Large intestine (tissue), 3 donors: ENCODE results near the gene SGCA. TPM values are rescaled to one million over a fixed set of nuclear protein-coding genes. Genes with fewer than 3 reads are reported as not detected.

Source experiments
- DNase-seq, 2 donors: peaks; one replicate each; pipeline versions ENCODE4 v3.0.0 to v3.0.0-alpha.2; 2013
- H3K27ac ChIP-seq: one replicate; pipeline ENCODE4 v1.5.1; 2013; ENCODE audit warnings: low read length
- H3K27me3 ChIP-seq: 2 replicates; pipeline ENCODE4 v1.6.1; 2013; ENCODE audit warnings: low read length; ENCODE audit not compliant: control insufficient read depth, insufficient read depth
- H3K36me3 ChIP-seq: 2 replicates; pipeline ENCODE4 v1.6.1; 2013; ENCODE audit warnings: low read length; ENCODE audit not compliant: control insufficient read depth, insufficient read depth
- H3K4me1 ChIP-seq: one replicate; pipeline ENCODE4 v1.6.1; 2013; ENCODE audit warnings: low read length; ENCODE audit not compliant: control insufficient read depth, insufficient read depth
- H3K4me3 ChIP-seq: one replicate; pipeline ENCODE4 v1.5.1; 2013; ENCODE audit warnings: low read length
- H3K9me3 ChIP-seq: one replicate; pipeline ENCODE4 v1.6.1; 2013; ENCODE audit warnings: mild to moderate bottlenecking, low read depth, low read length, moderate library complexity; ENCODE audit not compliant: control insufficient read depth
- WGBS: methylation state at CpG from one replicate; pipeline ENCODE4 v1.1.5; 2013; ENCODE audit warnings: low lambda C conversion rate; ENCODE audit not compliant: insufficient coverage; 5-methylcytosine and 5-hydroxymethylcytosine counted together
- polyA plus RNA-seq: library from polyadenylated mRNA; unstranded; fragments of 120-200 nt; gene quantifications from one replicate; pipeline ENCODE4 v1.2.1, GENCODE V29; 2013

SGCA gene
- polyA plus RNA-seq, 1 donor: 1.2 TPM

DNA sequence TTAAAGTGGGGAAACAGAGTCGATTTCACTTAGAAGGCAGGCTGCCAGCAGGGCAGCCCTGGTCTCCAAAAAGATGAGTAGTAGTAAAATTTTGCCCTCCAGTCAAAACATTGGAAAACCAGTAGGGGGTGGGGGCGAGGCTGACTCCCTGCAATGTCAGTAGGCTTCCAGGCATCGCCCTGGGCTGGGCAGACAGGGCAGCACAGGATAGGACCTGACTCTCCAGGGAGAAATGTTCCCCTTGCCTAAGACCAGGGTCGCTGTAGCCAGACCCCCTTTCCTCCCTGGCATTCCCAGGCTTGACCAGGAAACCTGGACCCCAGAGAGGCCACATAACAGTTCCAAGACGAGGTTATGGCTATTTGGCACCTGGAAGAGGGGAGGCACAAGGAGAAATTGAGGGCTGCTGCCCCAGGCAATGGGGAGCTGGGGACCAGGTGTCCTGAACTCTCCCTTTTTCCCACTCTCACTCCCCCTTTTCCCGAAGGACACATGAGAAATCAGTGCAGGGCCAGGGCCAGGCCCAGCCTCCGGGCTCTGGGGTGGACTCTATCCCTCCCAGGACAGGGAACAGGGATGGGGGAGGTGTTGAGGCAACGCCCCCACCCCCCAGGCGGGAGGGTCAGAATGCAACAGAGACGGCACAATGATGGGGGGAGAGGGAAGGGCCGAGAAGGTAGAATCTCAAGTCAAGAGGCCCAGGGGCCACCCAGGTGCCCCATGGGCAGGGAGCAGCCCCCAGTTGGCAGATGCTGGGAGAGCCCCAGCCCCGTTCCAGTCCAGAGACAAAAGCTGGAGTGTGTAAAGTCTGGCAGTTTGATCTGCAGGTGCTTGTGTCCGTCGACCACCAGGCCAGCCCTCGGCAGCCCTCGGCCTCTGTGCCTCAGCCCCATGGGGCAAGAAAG is 31.3 kb upstream of the SGCA start:
- DNase-seq: no peak

DNA sequence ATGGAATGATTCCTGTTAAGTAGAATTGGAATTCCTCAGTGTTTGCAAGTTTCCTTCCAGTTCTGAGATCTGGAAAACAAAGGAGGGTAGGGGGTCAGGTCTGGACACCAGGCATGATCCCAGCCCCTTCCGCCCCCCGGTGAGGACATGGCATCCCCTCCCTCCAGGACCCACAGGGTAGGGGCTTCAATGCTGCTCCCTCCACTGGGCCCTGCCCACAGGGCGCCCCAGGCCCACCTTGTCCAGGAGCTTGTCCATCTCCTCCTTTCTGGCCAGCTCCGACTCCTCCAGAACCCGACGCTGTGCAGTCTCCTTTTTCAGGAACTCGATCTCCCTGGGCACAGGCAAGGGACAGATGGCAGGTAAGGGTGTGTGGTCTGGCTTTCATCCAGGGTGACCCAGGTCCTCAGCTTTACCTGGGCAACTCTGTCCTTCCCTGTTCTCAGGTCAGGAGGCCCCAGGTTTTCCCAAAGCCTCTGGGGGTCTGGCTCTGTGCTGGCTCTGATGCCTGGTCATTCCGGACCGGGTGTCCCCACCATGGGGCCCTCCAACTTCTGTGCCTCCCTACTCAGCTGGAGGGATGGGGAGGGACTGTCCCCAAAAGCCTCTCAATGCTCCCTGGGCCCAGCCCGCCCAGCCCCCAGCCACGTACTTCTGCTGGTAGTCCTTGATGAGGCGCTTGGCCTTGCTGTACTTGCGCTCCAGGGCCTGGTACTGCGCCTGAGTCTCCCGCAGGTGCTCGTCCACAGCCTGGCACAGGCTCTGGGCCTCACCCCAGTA is 30.3 kb upstream of the SGCA start:
- Histone ChIP-seq H3K9me3 (peaks cover 3% of the 10 kb centered on the region), H3K4me1 (peaks cover 15% of the 10 kb centered on the region), H3K36me3 (peaks cover 62% of the 10 kb centered on the region), H3K4me3 (no peak overlapping the region), H3K27me3 (peaks cover 4% of the 10 kb centered on the region), H3K27ac (no peak overlapping the region)
- no CpG with 5 or more reads among the region's 16 CpGs for WGBS
- no peak for DNase-seq

More for the DNA sequence above, 31.3 kb upstream of the SGCA start:
- Histone ChIP-seq H3K4me1 (peaks cover 20% of the 10 kb centered on the region), H3K27ac (no peak overlapping the region), H3K4me3 (no peak overlapping the region), H3K9me3 (peaks cover 3% of the 10 kb centered on the region), H3K27me3 (peaks cover 9% of the 10 kb centered on the region), H3K36me3 (peaks cover 52% of the 10 kb centered on the region)
- no CpG with 5 or more reads among the region's 16 CpGs for WGBS

DNA sequence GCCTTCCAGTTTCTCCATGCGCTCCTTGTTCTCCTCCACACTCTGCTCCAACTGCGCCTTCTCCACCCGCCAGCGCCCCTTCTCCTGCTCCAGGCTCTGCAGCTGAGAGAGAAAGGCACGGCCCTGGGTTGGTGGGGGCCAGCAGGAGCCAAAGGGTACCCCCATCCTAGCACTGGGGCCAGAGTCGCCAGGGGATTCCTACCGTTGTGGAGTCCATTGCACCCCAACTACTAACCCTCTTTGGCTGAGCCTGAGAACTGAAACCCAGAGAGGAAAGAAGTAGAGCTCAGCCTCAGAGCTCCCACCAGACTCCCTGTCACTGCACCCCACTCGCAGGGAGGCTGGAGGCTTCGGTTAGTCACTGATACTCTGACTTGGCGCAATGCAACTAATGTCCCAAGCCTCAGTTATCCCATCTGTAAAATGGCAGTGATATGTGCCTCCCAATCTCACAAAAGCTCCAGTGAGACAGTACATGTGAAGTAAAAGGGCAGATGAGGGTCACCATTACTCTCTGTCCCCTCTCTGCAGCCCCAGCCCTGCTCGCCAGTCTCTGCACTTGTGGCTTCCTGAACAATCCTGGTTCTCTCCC is 29.6 kb upstream of the SGCA start:
- Histone ChIP-seq H3K27me3 (no peaks in the 10 kb centered on the region), H3K36me3 (peaks cover 68% of the 10 kb centered on the region), H3K9me3 (peaks cover 3% of the 10 kb centered on the region), H3K27ac (no peak overlapping the region), H3K4me3 (no peak overlapping the region), H3K4me1 (peaks cover 13% of the 10 kb centered on the region)
- WGBS: no CpG with 5 or more reads among the region's 11 CpGs
- no peak for DNase-seq

DNA sequence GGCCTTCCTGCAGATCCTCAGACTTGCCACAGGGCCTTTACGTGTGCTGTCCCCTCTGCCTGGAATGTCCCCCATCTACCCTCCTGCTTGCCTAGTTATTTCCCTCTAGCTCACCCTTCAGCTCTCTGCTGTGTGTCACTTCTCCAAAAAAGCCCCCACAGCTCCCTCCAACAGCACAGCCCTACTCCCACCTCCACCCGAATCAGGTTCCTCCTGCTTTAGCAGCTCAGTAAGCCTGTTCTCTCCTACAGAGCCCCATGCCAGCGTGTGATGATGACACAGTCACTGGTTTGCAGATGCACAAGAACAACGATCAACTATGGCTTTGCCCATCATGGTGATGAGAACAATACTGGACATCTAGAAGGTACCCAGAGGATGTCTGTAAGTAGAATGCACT is 28.8 kb upstream of the SGCA start:
- H3K4me3 ChIP-seq: no peak overlapping the region
- no peak for DNase-seq
- peaks cover 3% of the 10 kb centered on the region for H3K9me3 ChIP-seq
- H3K36me3 ChIP-seq: peaks cover 77% of the 10 kb centered on the region
- no CpG with 5 or more reads among the region's 4 CpGs for WGBS
- H3K27me3 ChIP-seq: no peaks in the 10 kb centered on the region
- H3K27ac ChIP-seq: no peak overlapping the region
- peaks cover 13% of the 10 kb centered on the region for H3K4me1 ChIP-seq

DNA sequence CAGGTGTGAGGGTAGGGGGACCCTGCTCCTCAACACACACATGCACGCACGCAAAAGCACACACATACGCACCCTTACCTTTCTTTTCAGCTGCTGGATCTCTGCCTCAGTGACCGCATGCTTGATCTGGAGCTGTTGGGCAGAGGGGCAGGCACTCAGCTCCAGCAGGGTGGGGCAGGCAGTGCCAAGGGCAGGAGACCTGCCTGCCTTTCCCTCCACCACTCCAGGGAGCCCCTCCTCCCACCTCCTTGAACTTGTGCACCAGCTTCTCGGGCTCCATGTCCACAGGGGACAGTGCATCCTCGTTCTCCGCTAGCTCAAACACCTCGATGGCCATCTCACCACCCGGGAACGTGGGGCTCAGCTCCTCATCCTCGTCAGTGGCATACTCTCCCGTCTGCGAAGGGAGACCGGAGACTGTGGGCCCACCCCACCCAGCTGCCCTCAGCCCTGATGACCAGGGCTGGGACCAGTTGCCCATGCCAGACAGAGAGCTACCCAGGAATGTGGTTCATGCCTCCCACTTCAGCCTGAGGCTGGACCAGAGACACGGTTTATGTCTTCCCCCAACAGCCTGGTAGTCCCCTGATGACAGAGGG is 26.5 kb upstream of the SGCA start:
- DNase-seq: no peak
- Histone ChIP-seq H3K36me3 (peaks cover 97% of the 10 kb centered on the region), H3K27ac (no peak overlapping the region), H3K27me3 (no peaks in the 10 kb centered on the region), H3K9me3 (peaks cover 3% of the 10 kb centered on the region), H3K4me1 (peaks cover 4% of the 10 kb centered on the region), H3K4me3 (no peak overlapping the region)
- WGBS: no CpG with 5 or more reads among the region's 15 CpGs

DNA sequence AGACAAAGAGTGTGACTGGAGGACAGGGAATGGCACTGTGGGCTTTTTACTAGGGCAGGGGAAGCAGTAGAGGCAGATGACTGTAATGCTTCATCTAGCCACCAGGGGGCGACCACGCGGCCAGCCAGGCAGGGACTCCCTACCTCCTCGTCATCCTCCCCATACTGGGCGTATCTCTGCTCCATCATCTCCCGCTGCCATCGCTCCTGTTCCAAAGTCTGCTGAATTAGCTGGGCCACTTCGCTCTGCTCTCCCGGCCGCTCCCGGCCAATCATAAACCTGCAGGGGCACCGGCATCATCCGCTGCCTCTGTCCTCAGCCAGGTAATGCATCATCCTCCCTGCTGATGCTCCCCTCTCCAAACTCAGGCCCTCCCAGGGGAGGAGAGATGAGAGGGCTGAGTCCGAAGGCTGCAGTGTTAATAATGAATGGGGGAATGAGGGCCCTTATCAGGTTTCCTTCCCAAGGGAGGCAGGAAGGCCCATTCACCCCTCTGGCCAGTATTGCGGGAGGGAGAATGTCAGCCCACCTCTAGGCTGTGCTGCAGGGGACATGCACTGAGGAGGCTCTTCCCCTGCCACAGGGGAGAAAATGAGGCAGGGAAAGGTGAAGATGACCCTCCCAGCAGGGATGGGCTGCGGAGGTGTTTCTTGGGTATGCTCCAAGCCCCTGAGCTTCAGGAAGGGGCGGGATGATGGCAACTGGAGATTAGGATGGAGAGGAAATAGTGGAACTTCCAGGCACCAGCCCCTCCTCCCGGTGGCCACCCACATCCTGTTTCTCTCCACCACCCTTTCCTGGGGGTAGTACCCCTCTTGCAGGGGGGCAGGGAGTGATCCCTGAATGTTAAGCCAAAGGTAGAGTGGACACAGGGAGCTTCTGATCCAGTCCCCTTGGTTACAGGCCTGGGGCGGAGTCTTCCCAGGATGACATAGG is 25.6 kb upstream of the SGCA start:
- H3K4me3 ChIP-seq: no peak overlapping the region
- H3K36me3 ChIP-seq: peaks cover 99% of the 10 kb centered on the region
- WGBS: 10% methylated on average over 2 of the region's 19 CpGs
- peaks cover 3% of the 10 kb centered on the region for H3K9me3 ChIP-seq
- H3K27me3 ChIP-seq: no peaks in the 10 kb centered on the region
- H3K27ac ChIP-seq: no peak overlapping the region
- peaks cover 11% of the 10 kb centered on the region for H3K4me1 ChIP-seq
- DNase-seq: peak; percentile 71 to 77

DNA sequence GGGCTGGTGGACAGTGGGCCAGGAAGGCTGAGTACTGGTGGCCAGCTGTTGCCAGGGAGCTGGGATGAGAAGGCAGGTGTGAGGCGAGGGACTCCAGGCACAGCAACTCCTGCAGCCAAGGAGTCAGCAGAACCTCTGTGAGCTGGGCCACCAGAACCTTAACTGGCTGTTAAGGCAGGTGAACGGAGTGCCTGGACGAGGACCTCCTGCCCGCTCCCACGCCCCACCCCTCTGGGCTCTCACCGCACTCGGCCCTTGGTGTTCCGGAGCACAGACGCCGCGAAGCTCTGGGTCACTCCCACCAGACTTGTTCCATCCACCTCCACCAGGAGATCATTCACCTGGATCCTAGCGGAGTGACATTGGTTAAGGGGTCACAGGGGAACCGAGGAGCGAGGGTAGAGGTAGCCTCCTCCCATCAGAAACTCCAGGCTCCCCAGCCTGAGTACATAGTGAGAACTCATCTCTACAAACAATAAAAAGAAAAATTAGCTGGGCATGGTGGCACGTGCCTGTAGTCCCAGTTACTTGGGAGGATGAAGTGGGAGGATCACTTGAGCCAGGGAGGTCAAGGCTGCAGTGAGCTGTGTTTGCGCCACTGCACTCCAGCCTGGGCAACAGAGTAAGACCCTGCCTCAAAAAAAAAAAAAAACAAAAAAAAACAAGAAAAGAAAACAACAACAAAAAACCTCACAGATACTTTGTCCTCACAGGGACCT is 24.6 kb upstream of the SGCA start:
- Histone ChIP-seq H3K9me3 (peaks cover 3% of the 10 kb centered on the region), H3K27ac (no peak overlapping the region), H3K27me3 (no peaks in the 10 kb centered on the region), H3K4me3 (no peak overlapping the region), H3K36me3 (peaks cover 94% of the 10 kb centered on the region), H3K4me1 (peaks cover 20% of the 10 kb centered on the region)
- no peak for DNase-seq
- WGBS: no CpG with 5 or more reads among the region's 16 CpGs

DNA sequence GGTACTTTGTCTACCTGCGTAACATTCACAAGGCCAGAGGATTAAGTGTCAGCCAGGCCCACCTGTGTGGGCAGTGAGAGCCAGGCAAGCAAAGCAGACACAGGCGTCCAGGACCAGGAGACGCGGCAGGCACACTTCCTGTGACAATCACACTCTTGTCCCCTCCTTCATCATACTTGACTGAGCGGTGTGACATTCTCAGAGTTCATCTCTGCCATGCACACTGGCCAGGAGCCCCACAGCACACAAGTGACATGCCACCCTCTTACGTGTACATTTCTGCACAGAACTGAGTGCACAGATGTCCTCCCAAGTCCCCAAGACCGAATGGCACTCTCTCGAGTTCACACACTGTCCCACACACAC is 24.1 kb upstream of the SGCA start:
- peaks cover 26% of the 10 kb centered on the region for H3K4me1 ChIP-seq
- WGBS: no CpG with 5 or more reads among the region's 8 CpGs
- H3K36me3 ChIP-seq: peaks cover 94% of the 10 kb centered on the region
- H3K27me3 ChIP-seq: no peaks in the 10 kb centered on the region
- peaks cover 3% of the 10 kb centered on the region for H3K9me3 ChIP-seq
- DNase-seq: no peak
- H3K27ac ChIP-seq: no peak overlapping the region
- no peak overlapping the region for H3K4me3 ChIP-seq

DNA sequence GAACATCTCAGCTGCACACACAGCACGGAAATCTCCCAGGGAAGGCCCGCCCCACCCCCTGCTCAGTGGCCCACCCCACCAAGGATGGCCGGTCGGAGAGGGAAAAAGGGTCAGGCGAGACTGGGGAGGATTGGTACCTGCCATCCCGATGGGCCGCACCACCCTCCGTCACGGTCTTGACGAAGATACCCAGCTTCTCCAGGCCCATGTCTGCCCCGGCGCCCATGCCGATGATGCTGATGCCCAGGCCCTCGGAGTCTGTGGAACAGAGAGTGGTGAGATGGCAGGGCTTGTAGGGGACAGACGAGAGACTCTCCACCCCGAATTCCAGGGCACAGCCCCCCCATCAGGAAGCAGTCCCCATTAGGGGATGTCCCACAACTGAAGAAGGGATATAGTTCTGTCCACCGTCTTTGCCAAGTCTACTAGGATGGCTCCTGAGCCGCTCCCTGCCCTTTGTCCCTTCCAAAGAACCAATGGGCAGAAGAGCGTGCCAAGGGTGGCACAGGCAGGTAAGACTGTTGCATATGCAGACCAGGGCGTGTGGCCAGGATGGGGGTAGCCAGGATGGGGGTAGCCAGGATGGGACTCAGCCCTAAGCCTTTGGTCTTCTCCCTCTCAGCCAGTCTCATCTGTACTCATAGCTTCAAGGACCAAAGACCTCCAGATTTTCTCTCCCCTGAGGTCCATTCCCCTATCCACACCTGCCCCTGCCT is 22.2 kb upstream of the SGCA start:
- Histone ChIP-seq H3K36me3 (peaks cover 77% of the 10 kb centered on the region), H3K4me1 (peaks cover 43% of the 10 kb centered on the region), H3K4me3 (no peak overlapping the region), H3K27me3 (no peaks in the 10 kb centered on the region), H3K27ac (no peak overlapping the region), H3K9me3 (peaks cover 3% of the 10 kb centered on the region)
- no CpG with 5 or more reads among the region's 20 CpGs for WGBS
- DNase-seq: no peak
